SK-N-SH (cell line): Measurements from ENCODE around the gene PFKP. TPM values are rescaled to one million over a fixed set of nuclear protein-coding genes. Genes with fewer than 3 reads are reported as not detected.

Source experiments
- CTCF ChIA-PET: fragments of 300-600, 350-600 bp; formaldehyde crosslinking; extraction: SDS; loops from one replicate; lab custom pipeline; 2021; lab: Yijun Ruan, JAX
- POLR2A ChIA-PET: fragments of 350-600 bp; sonication (Branson Sonifier 250); formaldehyde crosslinking; extraction: SDS; loops from one replicate; lab custom pipeline; 2020; ENCODE audit warnings: antibody characterized with exemption, inconsistent platforms; lab: Yijun Ruan, JAX
- DNase-seq: peaks from one replicate; pipeline ENCODE4 v3.0.0; 2012
- H2AFZ ChIP-seq: fragments of 200-600 bp; sonication (generic); 2 replicates; pipeline ENCODE4 v1.8.1; 2016; ENCODE audit warnings: antibody characterized with exemption, mild to moderate bottlenecking, low read depth
- H3F3A ChIP-seq: fragments of 200-600 bp; sonication (generic); replicated peaks from 2 replicates; pipeline ENCODE3; 2016; ENCODE audit warnings: antibody characterized with exemption, mild to moderate bottlenecking; ENCODE audit not compliant: insufficient read depth
- H3K27ac ChIP-seq, 2 experiments: fragments of 200-500 bp in 1 of 2; fragments of 200-600 bp in 1 of 2; sonication (Bioruptor generic) in 1 of 2; sonication (generic), shearing (Covaris generic) in 1 of 2; 2 replicates each; pipeline versions ENCODE4 v1.5.1 to v1.6.1; 2014 to 2016; ENCODE audit warnings: low read depth in 2 of 2, inconsistent platforms in 1 of 2, low read length in 1 of 2, mild to moderate bottlenecking in 1 of 2, mixed read lengths in 1 of 2
- H3K27me3 ChIP-seq: fragments of 200-600 bp; sonication (generic), shearing (Covaris generic); 2 replicates; pipeline ENCODE4 v1.6.1; 2016; ENCODE audit warnings: mixed run types; ENCODE audit not compliant: insufficient read depth
- H3K36me3 ChIP-seq, 2 experiments: fragments of 200-500 bp in 1 of 2; fragments of 200-600 bp in 1 of 2; sonication (Bioruptor generic) in 1 of 2; sonication (generic) in 1 of 2; replicated peaks in 1 of 2; 2 replicates each; pipeline versions ENCODE3 to v1.5.1; 2014 to 2016; ENCODE audit warnings: low read length in 1 of 2, mild to moderate bottlenecking in 1 of 2; ENCODE audit not compliant: insufficient read depth in 2 of 2, control insufficient read depth in 1 of 2
- H3K4me1 ChIP-seq, 2 experiments: fragments of 200-500 bp in 1 of 2; fragments of 200-600 bp in 1 of 2; sonication (Bioruptor generic) in 1 of 2; sonication (generic), shearing (Covaris generic) in 1 of 2; 2 replicates each; pipeline versions ENCODE4 v1.5.1 to v1.6.1; 2014 to 2016; ENCODE audit warnings: low read depth in 1 of 2, low read length in 1 of 2, mixed run types in 1 of 2; ENCODE audit not compliant: insufficient read depth in 2 of 2, control insufficient read depth in 1 of 2
- H3K4me2 ChIP-seq: fragments of 200-600 bp; sonication (generic), shearing (Covaris generic); 2 replicates; pipeline ENCODE4 v1.6.1; 2017; ENCODE audit warnings: mixed run types
- H3K4me3 ChIP-seq, 2 experiments: fragments of 200-500 bp in 1 of 2; fragments of 200-600 bp in 1 of 2; sonication (Bioruptor generic) in 1 of 2; sonication (generic), shearing (Covaris generic) in 1 of 2; 2 replicates each; pipeline versions ENCODE4 v1.5.1 to v1.8.1; 2014 to 2016; ENCODE audit warnings: low read depth in 2 of 2, inconsistent platforms in 1 of 2, low read length in 1 of 2, mild to moderate bottlenecking in 1 of 2, mixed read lengths in 1 of 2, moderate library complexity in 1 of 2
- H3K79me2 ChIP-seq: fragments of 200-600 bp; sonication (generic); 2 replicates; pipeline ENCODE4 v1.8.1; 2017; ENCODE audit warnings: mild to moderate bottlenecking; ENCODE audit not compliant: insufficient read depth
- H3K9ac ChIP-seq: fragments of 200-600 bp; sonication (generic); 2 replicates; pipeline ENCODE4 v1.6.1; 2017; ENCODE audit warnings: mixed run types
- H3K9me2 ChIP-seq: fragments of 200-600 bp; sonication (generic); 2 replicates; pipeline ENCODE4 v1.6.1; 2017; ENCODE audit warnings: mixed run types
- H3K9me3 ChIP-seq: fragments of 200-600 bp; sonication (generic); 2 replicates; pipeline ENCODE4 v1.6.1; 2017; ENCODE audit warnings: mixed run types, mild to moderate bottlenecking, moderate library complexity
- H4K20me1 ChIP-seq: fragments of 200-600 bp; sonication (generic); 2 replicates; pipeline ENCODE4 v1.6.1; 2017; ENCODE audit warnings: mild to moderate bottlenecking, mixed run types; ENCODE audit not compliant: insufficient read depth
- ELF1 ChIP-seq: IDR thresholded peaks from 2 replicates; pipeline ENCODE4 v1.4.0; 2012
- EP300 ChIP-seq, 2 experiments: IDR thresholded peaks; 2 replicates each; pipeline versions ENCODE4 v1.4.0 to v1.6.1; 2012; ENCODE audit warnings: borderline replicate concordance in 1 of 2, low read depth in 1 of 2, low read length in 1 of 2
- EZH2phosphoT487 ChIP-seq: fragments of 200-600 bp; sonication (generic); IDR thresholded peaks from 2 replicates; pipeline ENCODE4 v1.6.1; 2017; ENCODE audit warnings: low read depth, mixed run types, mild to moderate bottlenecking, antibody characterized with exemption, moderate library complexity, borderline replicate concordance
- FOSL2 ChIP-seq: IDR thresholded peaks from 2 replicates; pipeline ENCODE4 v1.4.0; 2012; ENCODE audit warnings: low read depth, mild to moderate bottlenecking, moderate library complexity, borderline replicate concordance
- FOXJ3 ChIP-seq: sonication (generic); formaldehyde crosslinking; IDR thresholded peaks from 2 replicates; pipeline ENCODE4 v1.5.1; 2020; ENCODE audit warnings: mild to moderate bottlenecking, missing genetic modification reagents
- GABPA ChIP-seq: IDR thresholded peaks from 2 replicates; pipeline ENCODE4 v1.4.0; 2012; ENCODE audit warnings: low read depth, mild to moderate bottlenecking
- IRF3 ChIP-seq: fragments of 150-350 bp; IDR thresholded peaks from 2 replicates; pipeline ENCODE4 v1.6.1; 2016; ENCODE audit warnings: mild to moderate bottlenecking, low read depth, low read length
- MXI1 ChIP-seq: IDR thresholded peaks from 2 replicates; pipeline ENCODE4 v1.6.1; 2012; ENCODE audit warnings: mild to moderate bottlenecking, low read depth, low read length, improper control_type of control experiment
- RAD21 ChIP-seq: IDR thresholded peaks from 2 replicates; pipeline ENCODE4 v1.6.1; 2012; ENCODE audit warnings: mild to moderate bottlenecking, low read length
- USF1 ChIP-seq: IDR thresholded peaks from 2 replicates; pipeline ENCODE4 v1.4.0; 2012; ENCODE audit warnings: low read depth, borderline replicate concordance
- USF2 ChIP-seq: fragments of 150-350 bp; IDR thresholded peaks from 2 replicates; pipeline ENCODE4 v1.6.1; 2017; ENCODE audit warnings: antibody characterized with exemption, low read length, low read depth, borderline replicate concordance
- YY1 ChIP-seq: IDR thresholded peaks from 2 replicates; pipeline ENCODE4 v1.4.0; 2012; ENCODE audit warnings: low read depth, mild to moderate bottlenecking
- WGBS: methylation state at CpG from one replicate; pipeline ENCODE4 v1.1.6; 2017; ENCODE audit warnings: low lambda C conversion rate; 5-methylcytosine and 5-hydroxymethylcytosine counted together
- polyA plus RNA-seq, 3 experiments: library from polyadenylated mRNA; depleted of rRNA; stranded (reverse); fragments of >200 nt; gene quantifications; 2 replicates each; pipeline ENCODE4 v1.2.3, GENCODE V29; 2012
- TF ChIP-seq, protein P1 (sequence below): IDR thresholded peaks from 2 replicates; pipeline ENCODE4 v1.6.1; 2012; ENCODE audit warnings: mild to moderate bottlenecking, low read depth, low read length, moderate library complexity
- TF ChIP-seq, protein P2 (sequence below): IDR thresholded peaks from 2 replicates; pipeline ENCODE4 v1.4.0; 2012; ENCODE audit warnings: low read depth, borderline replicate concordance
- TF ChIP-seq, protein P3 (sequence below): fragments of 200-600 bp; sonication (generic); IDR thresholded peaks from 2 replicates; pipeline ENCODE4 v1.6.1; 2017; ENCODE audit warnings: antibody characterized with exemption, mild to moderate bottlenecking, moderate library complexity

Gene PFKP
- polyA plus RNA-seq, 1 of the 3 experiments (the other 2 are of a cell fraction), result 175 TPM

GRCh38 chr10:3151889-3152565 lies 84.7 kb downstream of the PFKP start:
- H3F3A ChIP-seq, result peaks cover 6% of the 10 kb centered on the region
- ChIA-PET POLR2A (no interaction called here), CTCF (interaction anchor here (0.7 kb wide), 1 partner anchor 406 kb away, joined by 3 read pairs; no protein-coding TSS in a partner anchor)
- no peak for TF ChIP-seq FOSL2
- H3K27ac ChIP-seq, result no peak overlapping the region
- H3K4me1 ChIP-seq, result no peaks in the 10 kb centered on the region
- no peaks in the 10 kb centered on the region for H3K9me2 ChIP-seq
- 92% methylated on average over 13 of the region's 13 CpGs for WGBS
- peaks cover 76 to 92% of the 10 kb centered on the region in 2 experiments for H3K36me3 ChIP-seq
- H3K27me3 ChIP-seq, result no peaks in the 10 kb centered on the region
- H3K9ac ChIP-seq, result no peak overlapping the region
- H2AFZ ChIP-seq, result no peak overlapping the region
- no peak overlapping the region for H3K4me2 ChIP-seq
- no peaks in the 10 kb centered on the region for H4K20me1 ChIP-seq
- no peak overlapping the region for H3K4me3 ChIP-seq
- H3K79me2 ChIP-seq, result peaks cover 6% of the 10 kb centered on the region; the same call in 1 of the 2 replicates
- no peaks in the 10 kb centered on the region for H3K9me3 ChIP-seq
- DNase-seq, result no peak

DNA sequence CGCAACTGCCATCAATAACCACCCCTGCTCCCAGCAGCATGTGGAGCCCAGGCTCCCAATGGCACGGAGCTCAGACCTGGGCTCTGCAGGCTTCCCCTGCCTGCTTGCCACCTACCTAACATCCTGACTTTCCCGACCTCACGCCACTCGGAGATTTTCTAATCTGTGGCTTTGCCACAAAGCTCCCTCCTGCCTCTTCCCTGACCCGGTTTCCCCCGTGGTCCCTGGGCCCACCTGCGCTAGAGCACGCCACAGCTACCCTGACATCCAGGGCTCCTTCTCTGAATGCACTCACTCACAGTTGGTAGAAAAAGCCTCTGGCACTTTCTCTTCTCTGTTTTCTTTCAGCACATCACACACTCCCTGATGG lies 85.2 kb downstream of the PFKP start:
- CTCF ChIA-PET, result no interaction called here
- Histone ChIP-seq H3K36me3 (peaks cover 76 to 90% of the 10 kb centered on the region in 2 experiments), H3K4me1 (no peaks in the 10 kb centered on the region), H3K4me2 (no peak overlapping the region), H3K9ac (no peak overlapping the region), H3K9me3 (no peaks in the 10 kb centered on the region), H2AFZ (no peak overlapping the region), H3K27ac (no peak overlapping the region), H3K4me3 (no peak overlapping the region), H3K79me2 (peaks cover 6% of the 10 kb centered on the region; the same call in 1 of the 2 replicates), H3F3A (peaks cover 6% of the 10 kb centered on the region), H3K27me3 (no peaks in the 10 kb centered on the region), H4K20me1 (no peaks in the 10 kb centered on the region), H3K9me2 (no peaks in the 10 kb centered on the region)
- WGBS, result 84% methylated on average over 8 of the region's 9 CpGs
- DNase-seq, result no peak
- POLR2A ChIA-PET, result no interaction called here
- TF ChIP-seq RAD21 (no peak), GABPA (no peak), EP300 (IDR thresholded peaks at IDR 0.05; ENCODE audit: borderline replicate concordance in 1 of 2, low read depth in 1 of 2, low read length in 1 of 2) (no peak), USF2 (no peak), YY1 (no peak), USF1 (no peak), MXI1 (no peak), FOSL2 (no peak), IRF3 (no peak), EZH2phosphoT487 (no peak), ELF1 (no peak), FOXJ3 (CRISPR knock-in tag) (no peak)
- TF ChIP-seq, protein P1, sequence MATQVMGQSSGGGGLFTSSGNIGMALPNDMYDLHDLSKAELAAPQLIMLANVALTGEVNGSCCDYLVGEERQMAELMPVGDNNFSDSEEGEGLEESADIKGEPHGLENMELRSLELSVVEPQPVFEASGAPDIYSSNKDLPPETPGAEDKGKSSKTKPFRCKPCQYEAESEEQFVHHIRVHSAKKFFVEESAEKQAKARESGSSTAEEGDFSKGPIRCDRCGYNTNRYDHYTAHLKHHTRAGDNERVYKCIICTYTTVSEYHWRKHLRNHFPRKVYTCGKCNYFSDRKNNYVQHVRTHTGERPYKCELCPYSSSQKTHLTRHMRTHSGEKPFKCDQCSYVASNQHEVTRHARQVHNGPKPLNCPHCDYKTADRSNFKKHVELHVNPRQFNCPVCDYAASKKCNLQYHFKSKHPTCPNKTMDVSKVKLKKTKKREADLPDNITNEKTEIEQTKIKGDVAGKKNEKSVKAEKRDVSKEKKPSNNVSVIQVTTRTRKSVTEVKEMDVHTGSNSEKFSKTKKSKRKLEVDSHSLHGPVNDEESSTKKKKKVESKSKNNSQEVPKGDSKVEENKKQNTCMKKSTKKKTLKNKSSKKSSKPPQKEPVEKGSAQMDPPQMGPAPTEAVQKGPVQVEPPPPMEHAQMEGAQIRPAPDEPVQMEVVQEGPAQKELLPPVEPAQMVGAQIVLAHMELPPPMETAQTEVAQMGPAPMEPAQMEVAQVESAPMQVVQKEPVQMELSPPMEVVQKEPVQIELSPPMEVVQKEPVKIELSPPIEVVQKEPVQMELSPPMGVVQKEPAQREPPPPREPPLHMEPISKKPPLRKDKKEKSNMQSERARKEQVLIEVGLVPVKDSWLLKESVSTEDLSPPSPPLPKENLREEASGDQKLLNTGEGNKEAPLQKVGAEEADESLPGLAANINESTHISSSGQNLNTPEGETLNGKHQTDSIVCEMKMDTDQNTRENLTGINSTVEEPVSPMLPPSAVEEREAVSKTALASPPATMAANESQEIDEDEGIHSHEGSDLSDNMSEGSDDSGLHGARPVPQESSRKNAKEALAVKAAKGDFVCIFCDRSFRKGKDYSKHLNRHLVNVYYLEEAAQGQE, result no peak
- TF ChIP-seq, protein P2, sequence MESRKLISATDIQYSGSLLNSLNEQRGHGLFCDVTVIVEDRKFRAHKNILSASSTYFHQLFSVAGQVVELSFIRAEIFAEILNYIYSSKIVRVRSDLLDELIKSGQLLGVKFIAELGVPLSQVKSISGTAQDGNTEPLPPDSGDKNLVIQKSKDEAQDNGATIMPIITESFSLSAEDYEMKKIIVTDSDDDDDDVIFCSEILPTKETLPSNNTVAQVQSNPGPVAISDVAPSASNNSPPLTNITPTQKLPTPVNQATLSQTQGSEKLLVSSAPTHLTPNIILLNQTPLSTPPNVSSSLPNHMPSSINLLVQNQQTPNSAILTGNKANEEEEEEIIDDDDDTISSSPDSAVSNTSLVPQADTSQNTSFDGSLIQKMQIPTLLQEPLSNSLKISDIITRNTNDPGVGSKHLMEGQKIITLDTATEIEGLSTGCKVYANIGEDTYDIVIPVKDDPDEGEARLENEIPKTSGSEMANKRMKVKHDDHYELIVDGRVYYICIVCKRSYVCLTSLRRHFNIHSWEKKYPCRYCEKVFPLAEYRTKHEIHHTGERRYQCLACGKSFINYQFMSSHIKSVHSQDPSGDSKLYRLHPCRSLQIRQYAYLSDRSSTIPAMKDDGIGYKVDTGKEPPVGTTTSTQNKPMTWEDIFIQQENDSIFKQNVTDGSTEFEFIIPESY, result no peak
- TF ChIP-seq, protein P3, sequence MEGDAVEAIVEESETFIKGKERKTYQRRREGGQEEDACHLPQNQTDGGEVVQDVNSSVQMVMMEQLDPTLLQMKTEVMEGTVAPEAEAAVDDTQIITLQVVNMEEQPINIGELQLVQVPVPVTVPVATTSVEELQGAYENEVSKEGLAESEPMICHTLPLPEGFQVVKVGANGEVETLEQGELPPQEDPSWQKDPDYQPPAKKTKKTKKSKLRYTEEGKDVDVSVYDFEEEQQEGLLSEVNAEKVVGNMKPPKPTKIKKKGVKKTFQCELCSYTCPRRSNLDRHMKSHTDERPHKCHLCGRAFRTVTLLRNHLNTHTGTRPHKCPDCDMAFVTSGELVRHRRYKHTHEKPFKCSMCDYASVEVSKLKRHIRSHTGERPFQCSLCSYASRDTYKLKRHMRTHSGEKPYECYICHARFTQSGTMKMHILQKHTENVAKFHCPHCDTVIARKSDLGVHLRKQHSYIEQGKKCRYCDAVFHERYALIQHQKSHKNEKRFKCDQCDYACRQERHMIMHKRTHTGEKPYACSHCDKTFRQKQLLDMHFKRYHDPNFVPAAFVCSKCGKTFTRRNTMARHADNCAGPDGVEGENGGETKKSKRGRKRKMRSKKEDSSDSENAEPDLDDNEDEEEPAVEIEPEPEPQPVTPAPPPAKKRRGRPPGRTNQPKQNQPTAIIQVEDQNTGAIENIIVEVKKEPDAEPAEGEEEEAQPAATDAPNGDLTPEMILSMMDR, result no peak
